ENCODE results near the gene LYPD6B.

GRCh38 chr2:149064365-149064841, 25.9 kb downstream of the LYPD6B start:
- no peak for TF ChIP-seq CTCF (IDR thresholded peaks at IDR 0.05)
- TF ChIP-seq EP300 (IDR thresholded peaks at IDR 0.05) = no peak
- TF ChIP-seq POLR2A (IDR thresholded peaks at IDR 0.05) = no peak

All from ovary (tissue), 3 donors.